WERI-Rb-1 (cell line): Measurements from ENCODE around the gene CRYL1.

ENCODE experiments used
- DNase-seq: peaks from one replicate; pipeline ENCODE4 v3.0.0-alpha.2; 2020
- H3K27ac ChIP-seq: fragments of 250-450 bp; sonication (Bioruptor Pico); 2 replicates; pipeline ENCODE4 v1.5.1; 2020; ENCODE audit warnings: mild to moderate bottlenecking, moderate library complexity
- H3K27me3 ChIP-seq: fragments of 250-450 bp; sonication (Bioruptor Pico); 2 replicates; pipeline ENCODE4 v1.5.1; 2021; ENCODE audit warnings: mild to moderate bottlenecking, low read depth, moderate library complexity; ENCODE audit not compliant: insufficient read depth, severe bottlenecking
- H3K36me3 ChIP-seq: fragments of 250-450 bp; sonication (Bioruptor Pico); 2 replicates; pipeline ENCODE4 v1.5.1; 2020; ENCODE audit warnings: mild to moderate bottlenecking, moderate library complexity
- H3K4me3 ChIP-seq: 2 replicates; pipeline ENCODE4 v1.5.1; 2011; ENCODE audit warnings: low read depth, mild to moderate bottlenecking, control low read depth, low read length
- H3K9me3 ChIP-seq: fragments of 250-450 bp; sonication (Bioruptor Pico); 2 replicates; pipeline ENCODE4 v1.5.1; 2021; ENCODE audit warnings: mild to moderate bottlenecking, moderate library complexity; ENCODE audit not compliant: severe bottlenecking
- TF ChIP-seq, protein P1 (sequence below): IDR thresholded peaks from 2 replicates; pipeline ENCODE4 v1.5.1; 2011; ENCODE audit warnings: low read depth, mild to moderate bottlenecking, control low read depth, inconsistent platforms, low read length

Gene CRYL1

DNA sequence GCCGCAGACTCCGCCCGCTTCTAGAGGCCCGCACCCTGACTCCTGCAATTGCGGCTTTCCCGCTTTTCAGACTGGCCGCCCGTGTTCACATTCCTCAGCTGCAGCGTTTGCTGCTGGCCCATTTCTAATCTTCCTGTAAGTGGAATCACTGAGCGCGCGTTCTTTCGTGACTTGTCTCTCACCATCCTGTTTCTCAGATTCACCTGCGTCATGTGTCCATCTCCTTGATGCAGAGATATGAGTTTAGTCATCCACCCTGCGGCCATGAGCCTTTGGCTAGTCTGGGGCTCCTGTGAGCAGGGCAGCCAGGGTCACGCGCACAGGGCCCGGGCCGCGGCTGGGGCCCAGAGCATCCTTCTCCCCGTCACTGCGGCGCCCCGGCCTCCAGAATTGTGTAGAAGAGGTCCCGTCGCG lies 110.0 kb downstream of the CRYL1 start:
- no peak overlapping the region for H3K4me3 ChIP-seq

DNA sequence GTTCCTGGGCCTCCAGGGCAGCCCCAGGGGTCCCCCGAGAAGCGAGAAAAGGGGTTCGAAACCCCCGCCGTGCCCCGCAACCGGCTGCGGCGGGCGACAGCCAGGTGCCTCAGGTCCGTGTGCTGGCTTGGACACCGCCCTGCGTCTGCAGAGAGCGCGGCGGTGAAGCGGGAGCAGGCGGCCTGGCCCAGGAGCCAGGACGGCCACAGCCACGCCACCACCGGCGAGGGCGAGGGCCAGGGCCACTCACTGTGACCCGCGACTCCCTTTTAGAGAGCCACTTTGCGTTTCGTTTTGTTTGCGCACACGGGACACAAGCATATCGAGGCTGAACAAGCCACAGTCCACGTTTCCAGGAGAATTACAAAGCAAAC lies 110.4 kb downstream of the CRYL1 start:
- H3K9me3 ChIP-seq = no peaks in the 10 kb centered on the region
- H3K36me3 ChIP-seq = no peaks in the 10 kb centered on the region
- DNase-seq = no peak
- H3K27ac ChIP-seq = no peak overlapping the region
- peaks cover 64% of the 10 kb centered on the region for H3K27me3 ChIP-seq
- TF ChIP-seq, protein P1, sequence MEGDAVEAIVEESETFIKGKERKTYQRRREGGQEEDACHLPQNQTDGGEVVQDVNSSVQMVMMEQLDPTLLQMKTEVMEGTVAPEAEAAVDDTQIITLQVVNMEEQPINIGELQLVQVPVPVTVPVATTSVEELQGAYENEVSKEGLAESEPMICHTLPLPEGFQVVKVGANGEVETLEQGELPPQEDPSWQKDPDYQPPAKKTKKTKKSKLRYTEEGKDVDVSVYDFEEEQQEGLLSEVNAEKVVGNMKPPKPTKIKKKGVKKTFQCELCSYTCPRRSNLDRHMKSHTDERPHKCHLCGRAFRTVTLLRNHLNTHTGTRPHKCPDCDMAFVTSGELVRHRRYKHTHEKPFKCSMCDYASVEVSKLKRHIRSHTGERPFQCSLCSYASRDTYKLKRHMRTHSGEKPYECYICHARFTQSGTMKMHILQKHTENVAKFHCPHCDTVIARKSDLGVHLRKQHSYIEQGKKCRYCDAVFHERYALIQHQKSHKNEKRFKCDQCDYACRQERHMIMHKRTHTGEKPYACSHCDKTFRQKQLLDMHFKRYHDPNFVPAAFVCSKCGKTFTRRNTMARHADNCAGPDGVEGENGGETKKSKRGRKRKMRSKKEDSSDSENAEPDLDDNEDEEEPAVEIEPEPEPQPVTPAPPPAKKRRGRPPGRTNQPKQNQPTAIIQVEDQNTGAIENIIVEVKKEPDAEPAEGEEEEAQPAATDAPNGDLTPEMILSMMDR = no peak
- no peak overlapping the region for H3K4me3 ChIP-seq

More for the DNA sequence above, 110.0 kb downstream of the CRYL1 start:
- no peaks in the 10 kb centered on the region for H3K36me3 ChIP-seq
- no peak for DNase-seq
- H3K9me3 ChIP-seq = no peaks in the 10 kb centered on the region
- peaks cover 64% of the 10 kb centered on the region for H3K27me3 ChIP-seq
- no peak overlapping the region for H3K27ac ChIP-seq
- TF ChIP-seq, protein P1 = no peak

DNA sequence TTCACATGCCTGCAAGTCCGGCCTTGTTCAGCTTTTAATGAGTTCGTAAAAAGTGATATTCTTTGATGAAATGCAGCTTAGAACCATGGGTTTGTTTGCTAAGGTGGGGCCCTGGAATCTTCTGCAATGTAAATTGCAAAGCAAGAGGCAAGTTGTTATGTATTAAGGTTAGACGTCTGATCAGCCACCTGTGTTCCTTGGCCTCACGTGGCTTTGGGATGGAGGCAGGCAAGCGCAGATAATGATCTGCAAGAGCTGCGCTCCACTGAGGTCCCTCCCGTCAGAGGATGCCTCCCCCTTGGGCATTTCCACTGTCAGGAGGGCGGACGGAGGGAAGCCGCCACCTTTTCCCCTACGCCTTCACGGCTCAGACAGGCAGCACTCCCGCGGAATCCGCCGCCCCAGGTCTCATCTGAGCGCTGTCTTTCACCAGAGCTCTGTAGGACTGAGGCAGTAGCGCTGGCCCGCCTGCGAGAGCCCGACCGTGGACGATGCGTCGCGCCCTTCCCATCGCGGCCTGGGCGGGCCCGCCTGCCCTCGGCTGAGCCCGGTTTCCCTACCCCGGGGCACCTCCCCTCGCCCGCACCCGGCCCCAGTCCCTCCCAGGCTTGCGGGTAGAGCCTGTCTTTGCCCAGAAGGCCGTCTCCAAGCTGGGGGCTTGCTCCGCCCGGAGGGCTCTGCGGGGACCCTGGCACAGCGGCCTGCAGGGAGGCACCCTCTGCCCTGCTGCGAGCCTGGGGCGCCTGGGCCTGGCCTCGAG lies 110.9 kb downstream of the CRYL1 start:
- no peak overlapping the region for H3K4me3 ChIP-seq
- TF ChIP-seq, protein P1 = no peak
- peaks cover 64% of the 10 kb centered on the region for H3K27me3 ChIP-seq
- no peak overlapping the region for H3K27ac ChIP-seq
- no peak for DNase-seq
- H3K36me3 ChIP-seq = no peaks in the 10 kb centered on the region
- H3K9me3 ChIP-seq = no peaks in the 10 kb centered on the region

DNA sequence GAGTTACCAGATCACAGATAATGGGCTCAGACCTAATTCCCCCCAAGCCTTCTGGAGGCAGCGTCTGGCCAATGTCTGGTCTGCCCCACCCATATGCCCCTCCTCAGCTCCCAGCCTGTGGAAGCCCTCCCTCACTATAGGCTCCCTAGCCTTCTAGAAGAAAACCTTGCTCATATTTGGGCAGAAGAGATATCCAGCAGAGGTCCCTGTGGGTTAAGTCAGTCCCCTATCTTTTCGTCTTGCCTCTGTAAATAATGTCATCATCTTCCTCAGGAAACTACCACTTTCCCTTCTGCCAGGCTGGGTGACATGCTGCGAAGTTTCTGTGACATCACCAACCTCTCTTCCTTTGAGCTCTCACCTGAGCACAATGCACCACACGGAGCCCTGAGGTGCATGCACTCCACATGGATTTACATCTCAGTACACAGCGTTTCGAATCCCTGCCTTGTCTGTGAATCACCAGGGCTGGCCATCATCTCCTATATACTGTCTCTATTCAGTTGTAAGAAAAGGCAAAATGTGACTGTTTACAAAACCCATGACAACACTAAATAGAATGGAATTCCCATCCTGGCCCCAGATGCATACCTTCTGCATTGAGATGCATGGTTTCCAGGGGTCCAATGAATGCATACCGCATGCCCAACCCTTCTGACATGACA lies 112.8 kb downstream of the CRYL1 start:
- TF ChIP-seq, protein P1 = no peak
- Histone ChIP-seq H3K27me3 (peaks cover 52% of the 10 kb centered on the region), H3K36me3 (no peaks in the 10 kb centered on the region), H3K4me3 (no peak overlapping the region), H3K27ac (no peak overlapping the region), H3K9me3 (no peaks in the 10 kb centered on the region)
- no peak for DNase-seq

DNA sequence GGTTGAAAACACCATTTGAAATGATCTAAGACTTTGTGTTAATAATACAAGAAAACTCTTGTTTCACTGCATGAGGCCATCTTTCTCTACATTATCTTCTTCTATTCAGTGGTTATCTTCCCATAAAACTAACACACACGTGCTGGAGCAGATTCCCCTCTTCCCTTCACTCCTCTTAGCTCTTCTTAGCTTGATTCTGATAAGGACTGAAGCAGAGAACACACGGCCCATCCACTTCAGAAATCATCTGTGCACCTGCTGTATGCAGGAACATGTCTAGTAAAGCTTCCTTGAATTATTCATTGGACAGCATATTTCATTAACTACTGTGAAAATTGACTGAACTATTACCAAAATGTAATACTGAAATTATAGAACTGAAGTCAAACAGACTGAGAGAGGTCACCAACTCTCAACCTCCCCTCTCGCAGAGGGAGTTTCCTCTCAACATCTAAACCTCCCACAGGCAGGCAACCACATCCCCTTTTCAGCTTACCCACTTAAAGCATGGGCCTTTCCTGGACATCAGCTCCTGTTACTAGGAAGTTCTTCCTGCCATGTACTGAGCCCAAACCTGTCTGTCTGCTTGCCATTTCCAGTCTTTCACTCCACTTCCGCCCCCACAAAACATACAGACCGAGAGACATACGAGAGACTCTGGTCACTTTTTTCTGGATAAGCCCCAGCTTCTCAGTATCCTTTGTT lies 113.9 kb downstream of the CRYL1 start:
- Histone ChIP-seq H3K9me3 (no peaks in the 10 kb centered on the region), H3K27me3 (peaks cover 54% of the 10 kb centered on the region), H3K27ac (no peak overlapping the region), H3K36me3 (no peaks in the 10 kb centered on the region), H3K4me3 (no peak overlapping the region)
- DNase-seq = no peak
- TF ChIP-seq, protein P1 = no peak
